K562 (cell line): ENCODE results near the gene CNPY2. TPM values are rescaled to one million over a fixed set of nuclear protein-coding genes. Genes with fewer than 3 reads are reported as not detected.

Experiments
- ARID2 ChIP-seq: fragments of 450-650 bp; IDR thresholded peaks from 2 replicates; pipeline ENCODE4 v1.6.1; 2017; ENCODE audit warnings: antibody characterized with exemption, mild to moderate bottlenecking
- BCL6 ChIP-seq: fragments of 250-450 bp; sonication (Bioruptor Pico); IDR thresholded peaks from 2 replicates; pipeline ENCODE4 v1.4.0; 2020
- BDP1 ChIP-seq: IDR thresholded peaks from 3 replicates; pipeline ENCODE4 v1.6.1; 2011; ENCODE audit not compliant: insufficient read length, insufficient read depth
- CHAMP1 ChIP-seq: fragments of 450-650 bp; IDR thresholded peaks from 2 replicates; pipeline ENCODE4 v1.6.1; 2016; ENCODE audit warnings: mild to moderate bottlenecking
- EP400 ChIP-seq: fragments of 450-650 bp; IDR thresholded peaks from 2 replicates; pipeline ENCODE4 v1.6.1; 2017; ENCODE audit warnings: antibody characterized with exemption, mild to moderate bottlenecking, moderate library complexity
- ETV1 ChIP-seq: fragments of 450-650 bp; conservative IDR thresholded peaks from 2 replicates; pipeline ENCODE4 v1.6.1; 2016; ENCODE audit warnings: missing genetic modification characterization, control low read depth, low read depth, missing compliant biosample characterization
- EZH2 ChIP-seq: IDR thresholded peaks from 2 replicates; pipeline ENCODE4 v1.6.1; 2012; ENCODE audit warnings: low read depth, mild to moderate bottlenecking, inconsistent platforms, low read length, borderline replicate concordance
- FOXA3 ChIP-seq, 2 experiments: fragments of 450-650 bp in 1 of 2; sonication (generic) in 1 of 2; formaldehyde crosslinking; IDR thresholded peaks in 1 of 2; conservative IDR thresholded peaks in 1 of 2; 2 replicates each; pipeline versions ENCODE4 v1.4.0 to v1.8.0; 2020 to 2022; ENCODE audit warnings: mild to moderate bottlenecking in 2 of 2, missing genetic modification reagents in 1 of 2
- KAT8 ChIP-seq: fragments of 450-650 bp; IDR thresholded peaks from 2 replicates; pipeline ENCODE4 v1.6.1; 2016; ENCODE audit warnings: low read depth, mild to moderate bottlenecking
- MEF2A ChIP-seq: IDR thresholded peaks from 2 replicates; pipeline ENCODE4 v1.6.1; 2011; ENCODE audit warnings: low read depth, mild to moderate bottlenecking, low read length, moderate library complexity; ENCODE audit not compliant: control insufficient read depth
- PKNOX1 ChIP-seq: fragments of 450-650 bp; IDR thresholded peaks from 2 replicates; pipeline ENCODE4 v1.6.1; 2016
- POLR2AphosphoS5 ChIP-seq: IDR thresholded peaks from 2 replicates; pipeline ENCODE4 v1.6.1; 2011; ENCODE audit warnings: mild to moderate bottlenecking, low read depth, low read length, moderate library complexity; ENCODE audit not compliant: control insufficient read depth, insufficient read depth
- PTTG1 ChIP-seq: fragments of 450-650 bp; IDR thresholded peaks from 2 replicates; pipeline ENCODE4 v1.6.1; 2016; ENCODE audit warnings: low read depth, mild to moderate bottlenecking, missing genetic modification characterization, missing compliant biosample characterization
- RFX1 ChIP-seq: fragments of 450-650 bp; IDR thresholded peaks from 2 replicates; pipeline ENCODE4 v1.6.1; 2016; ENCODE audit warnings: mild to moderate bottlenecking, moderate library complexity
- SMARCC2 ChIP-seq: fragments of 450-650 bp; IDR thresholded peaks from 2 replicates; pipeline ENCODE4 v1.6.1; 2017; ENCODE audit warnings: antibody characterized with exemption, moderate library complexity, mild to moderate bottlenecking, low read depth
- TFAP4 ChIP-seq: sonication (generic); formaldehyde crosslinking; IDR thresholded peaks from 2 replicates; pipeline ENCODE4 v1.8.0; 2022; ENCODE audit warnings: missing genetic modification reagents, mild to moderate bottlenecking, moderate library complexity, borderline replicate concordance
- ZBTB1 ChIP-seq: sonication (generic); formaldehyde crosslinking; IDR thresholded peaks from 2 replicates; pipeline ENCODE4 v1.8.1; 2023; ENCODE audit warnings: missing genetic modification reagents, low read depth, mild to moderate bottlenecking, borderline replicate concordance
- ZBTB33 ChIP-seq: sonication (generic); formaldehyde crosslinking; IDR thresholded peaks from 2 replicates; pipeline ENCODE4 v1.8.1; 2023; ENCODE audit warnings: mild to moderate bottlenecking, missing genetic modification reagents
- ZNF239 ChIP-seq: fragments of 250-450 bp; sonication (Bioruptor Pico); IDR thresholded peaks from 2 replicates; pipeline ENCODE4 v1.4.0; 2020; ENCODE audit warnings: mild to moderate bottlenecking
- polyA plus RNA-seq, 8 experiments: library from polyadenylated mRNA; depleted of rRNA in 4 of 8; stranded (reverse) in 5 of 8; unstranded in 3 of 8; fragments of >200 nt; fragmentation: Nextera tagmentation in 2 of 8; fragmentation: Illumina TruSeq in 1 of 8; extraction: Ambion mirVana in 2 of 8; extraction: Trizol in 1 of 8; gene quantifications; 2 replicates each; pipeline versions ENCODE4 v1.2.1 to v1.2.3, GENCODE V29; 2011 to 2014; ENCODE audit warnings: inconsistent platforms in 1 of 8, missing spikeins in 1 of 8
- total RNA-seq, 7 experiments: library from RNA; depleted of rRNA in 6 of 7; stranded (reverse); fragments of >200 nt in 6 of 7; fragmentation: Illumina TruSeq in 2 of 7; extraction: Trizol in 2 of 7; gene quantifications; 2 replicates each; pipeline versions ENCODE4 v1.2.1 to v1.2.3, GENCODE V29; 2011 to 2021; ENCODE audit warnings: low replicate concordance in 1 of 7
- TF ChIP-seq, protein P1 (sequence below): IDR thresholded peaks from 3 replicates; pipeline ENCODE4 v1.6.1; 2011; ENCODE audit warnings: borderline replicate concordance, mild to moderate bottlenecking; ENCODE audit not compliant: insufficient read length, insufficient read depth

CNPY2 gene
- total and polyA plus RNA-seq, 9 of the 15 experiments (the other 6 are each of a cell fraction or from before 2014, with no cell fraction given) = 33.8 to 190 (median 138) TPM

GRCh38 chr12:56299853-56300643 lies 15.7 kb downstream of the CNPY2 start, which contains the start of gene CS (continued):
- peak; percentile 97 for TF ChIP-seq PKNOX1
- TF ChIP-seq, protein P1, sequence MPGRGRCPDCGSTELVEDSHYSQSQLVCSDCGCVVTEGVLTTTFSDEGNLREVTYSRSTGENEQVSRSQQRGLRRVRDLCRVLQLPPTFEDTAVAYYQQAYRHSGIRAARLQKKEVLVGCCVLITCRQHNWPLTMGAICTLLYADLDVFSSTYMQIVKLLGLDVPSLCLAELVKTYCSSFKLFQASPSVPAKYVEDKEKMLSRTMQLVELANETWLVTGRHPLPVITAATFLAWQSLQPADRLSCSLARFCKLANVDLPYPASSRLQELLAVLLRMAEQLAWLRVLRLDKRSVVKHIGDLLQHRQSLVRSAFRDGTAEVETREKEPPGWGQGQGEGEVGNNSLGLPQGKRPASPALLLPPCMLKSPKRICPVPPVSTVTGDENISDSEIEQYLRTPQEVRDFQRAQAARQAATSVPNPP = no peak
- TF ChIP-seq ETV1 = no peak
- no peak for TF ChIP-seq RFX1
- no peak for TF ChIP-seq EZH2
- TF ChIP-seq SMARCC2 = no peak
- TF ChIP-seq POLR2AphosphoS5 = no peak
- TF ChIP-seq MEF2A = no peak
- peak; percentile 58; the same call in 1 of the 2 replicates for TF ChIP-seq ZBTB1 (CRISPR knock-in tag)
- TF ChIP-seq ZBTB33 (CRISPR knock-in tag) = peak; percentile 62
- TF ChIP-seq TFAP4 (CRISPR knock-in tag) = peak; percentile 72
- no peak for TF ChIP-seq CHAMP1
- no peak for TF ChIP-seq BCL6 (CRISPR knock-in tag)
- TF ChIP-seq FOXA3 (CRISPR knock-in tag; conservative IDR thresholded peaks at IDR 0.05 in 1 of 2, IDR thresholded peaks at IDR 0.05 in 1 of 2) = peak in 1 of 2 experiments; percentile 81; a peak in 2 of 4 replicates
- TF ChIP-seq PTTG1 (tag) = no peak
- no peak for TF ChIP-seq KAT8
- no peak for TF ChIP-seq BDP1
- TF ChIP-seq EP400 = peak; percentile 91
- TF ChIP-seq ZNF239 (CRISPR knock-in tag) = no peak
- no peak for TF ChIP-seq ARID2
